ENCODE measurements around the gene EHD4.

EHD4 gene

DNA sequence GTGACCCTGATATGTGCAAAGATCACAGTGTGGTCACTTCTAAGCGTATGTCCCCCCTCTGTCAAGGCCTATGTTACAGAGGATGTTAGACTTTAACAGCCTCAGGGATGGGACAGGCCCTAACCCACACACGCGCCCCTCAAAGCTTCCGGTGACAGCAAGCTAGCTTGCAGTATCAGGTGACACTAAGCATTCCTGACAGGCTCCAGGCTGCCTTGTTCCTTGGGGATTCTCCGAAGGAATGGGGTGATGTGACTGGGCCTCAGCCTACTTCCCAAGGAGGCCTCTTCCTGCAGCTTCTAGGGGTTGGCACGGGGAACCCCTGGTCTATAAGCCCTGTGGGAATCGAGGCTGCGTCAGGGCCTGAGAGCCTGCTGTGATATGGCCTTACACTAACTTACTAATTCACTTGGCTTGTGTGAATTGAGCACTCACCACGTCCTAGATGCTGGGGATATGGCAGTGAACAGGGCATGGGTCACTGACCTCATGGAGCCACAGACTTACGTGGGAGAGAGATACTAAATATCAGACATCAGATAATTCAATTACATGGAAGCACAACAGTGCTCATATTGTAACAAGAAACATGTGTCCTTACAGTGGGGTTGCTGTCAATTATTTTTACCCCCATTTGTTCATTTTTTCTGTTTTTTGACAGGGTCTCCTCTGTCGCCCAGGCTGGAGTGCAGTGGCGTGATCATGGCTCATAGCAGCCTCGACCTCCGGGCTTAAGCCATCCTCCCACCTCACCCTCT is 67.1 kb downstream of the EHD4 start:
- no peak overlapping the region for H3K4me3 ChIP-seq (ENCODE audit: low read length)
- TF ChIP-seq, protein P1, sequence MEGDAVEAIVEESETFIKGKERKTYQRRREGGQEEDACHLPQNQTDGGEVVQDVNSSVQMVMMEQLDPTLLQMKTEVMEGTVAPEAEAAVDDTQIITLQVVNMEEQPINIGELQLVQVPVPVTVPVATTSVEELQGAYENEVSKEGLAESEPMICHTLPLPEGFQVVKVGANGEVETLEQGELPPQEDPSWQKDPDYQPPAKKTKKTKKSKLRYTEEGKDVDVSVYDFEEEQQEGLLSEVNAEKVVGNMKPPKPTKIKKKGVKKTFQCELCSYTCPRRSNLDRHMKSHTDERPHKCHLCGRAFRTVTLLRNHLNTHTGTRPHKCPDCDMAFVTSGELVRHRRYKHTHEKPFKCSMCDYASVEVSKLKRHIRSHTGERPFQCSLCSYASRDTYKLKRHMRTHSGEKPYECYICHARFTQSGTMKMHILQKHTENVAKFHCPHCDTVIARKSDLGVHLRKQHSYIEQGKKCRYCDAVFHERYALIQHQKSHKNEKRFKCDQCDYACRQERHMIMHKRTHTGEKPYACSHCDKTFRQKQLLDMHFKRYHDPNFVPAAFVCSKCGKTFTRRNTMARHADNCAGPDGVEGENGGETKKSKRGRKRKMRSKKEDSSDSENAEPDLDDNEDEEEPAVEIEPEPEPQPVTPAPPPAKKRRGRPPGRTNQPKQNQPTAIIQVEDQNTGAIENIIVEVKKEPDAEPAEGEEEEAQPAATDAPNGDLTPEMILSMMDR (conservative IDR thresholded peaks at IDR 0.05; ENCODE audit: low read depth, low read length): no peak
- DNase-seq (ENCODE audit: low read depth): no peak

DNA sequence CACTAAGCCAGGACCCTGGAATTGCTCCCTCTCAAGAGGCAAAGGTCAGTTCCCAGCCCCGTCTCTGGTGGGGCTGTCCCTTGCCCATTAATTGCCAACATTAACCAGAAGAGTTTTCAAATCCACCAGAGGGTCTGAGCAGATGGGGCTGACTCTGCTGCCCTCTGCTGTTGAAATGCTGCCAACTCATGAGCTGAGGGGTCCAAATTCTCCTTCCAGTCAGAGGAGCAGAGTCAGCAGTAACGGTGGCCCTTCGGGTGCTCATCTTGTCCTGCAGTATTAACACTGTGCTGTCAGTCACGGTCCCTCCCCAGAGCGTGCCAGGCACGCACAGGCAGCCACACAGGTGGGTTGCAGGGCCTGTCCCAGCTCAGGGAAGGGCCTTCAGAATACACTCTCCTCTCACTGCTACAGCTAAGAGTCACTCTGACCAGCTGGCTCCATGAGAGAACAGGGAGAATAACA is 67.8 kb downstream of the EHD4 start:
- TF ChIP-seq, protein P1 (conservative IDR thresholded peaks at IDR 0.05; ENCODE audit: low read depth, low read length): peak; percentile 89
- no peak for DNase-seq (ENCODE audit: low read depth)

DNA sequence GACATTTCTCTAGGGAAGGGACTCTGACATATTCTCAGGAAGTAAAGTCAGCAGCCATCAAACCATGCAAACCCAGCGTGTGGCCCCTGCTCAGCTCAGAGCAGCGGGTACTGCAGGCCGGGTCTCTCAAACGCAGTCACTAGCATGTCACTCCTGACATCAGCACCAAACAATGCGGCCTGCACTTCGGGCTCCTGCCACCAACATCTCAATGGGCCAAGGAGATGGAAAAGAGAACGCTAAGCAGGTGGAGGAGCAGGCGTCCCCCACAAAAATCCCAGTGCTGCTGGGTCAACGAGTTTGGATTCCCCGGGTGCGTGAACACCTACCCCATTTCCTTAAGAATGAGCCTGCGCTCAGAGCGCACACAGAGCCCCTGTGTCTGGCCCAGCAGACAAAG is 68.6 kb downstream of the EHD4 start:
- TF ChIP-seq, protein P1 (conservative IDR thresholded peaks at IDR 0.05; ENCODE audit: low read depth, low read length): no peak
- no peak for DNase-seq (ENCODE audit: low read depth)
- no peak overlapping the region for H3K4me3 ChIP-seq (ENCODE audit: low read length)

More for the DNA sequence above, 67.8 kb downstream of the EHD4 start:
- no peak overlapping the region for H3K4me3 ChIP-seq (ENCODE audit: low read length)

DNA sequence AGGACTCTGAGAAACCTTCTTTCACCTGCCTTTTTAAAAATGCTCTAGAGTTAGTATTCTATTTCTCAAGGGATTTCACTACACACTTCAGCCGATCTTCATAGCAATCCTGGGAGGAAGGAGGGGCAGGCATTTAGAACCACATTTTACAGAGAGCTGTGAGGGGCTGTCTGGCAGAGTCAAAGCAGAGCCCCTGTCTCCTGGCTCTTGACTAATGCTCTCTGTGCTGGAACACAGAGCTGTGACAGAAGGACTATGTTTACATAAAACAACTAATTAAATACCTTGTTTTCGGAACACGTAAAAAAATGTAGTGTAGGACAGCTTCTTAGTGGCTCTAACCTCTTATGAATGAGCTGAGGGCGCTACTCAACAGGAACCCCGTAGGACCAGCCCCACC is 70.9 kb downstream of the EHD4 start:
- TF ChIP-seq, protein P1 (conservative IDR thresholded peaks at IDR 0.05; ENCODE audit: low read depth, low read length): no peak
- no peak overlapping the region for H3K4me3 ChIP-seq (ENCODE audit: low read length)
- DNase-seq (ENCODE audit: low read depth): no peak

DNA sequence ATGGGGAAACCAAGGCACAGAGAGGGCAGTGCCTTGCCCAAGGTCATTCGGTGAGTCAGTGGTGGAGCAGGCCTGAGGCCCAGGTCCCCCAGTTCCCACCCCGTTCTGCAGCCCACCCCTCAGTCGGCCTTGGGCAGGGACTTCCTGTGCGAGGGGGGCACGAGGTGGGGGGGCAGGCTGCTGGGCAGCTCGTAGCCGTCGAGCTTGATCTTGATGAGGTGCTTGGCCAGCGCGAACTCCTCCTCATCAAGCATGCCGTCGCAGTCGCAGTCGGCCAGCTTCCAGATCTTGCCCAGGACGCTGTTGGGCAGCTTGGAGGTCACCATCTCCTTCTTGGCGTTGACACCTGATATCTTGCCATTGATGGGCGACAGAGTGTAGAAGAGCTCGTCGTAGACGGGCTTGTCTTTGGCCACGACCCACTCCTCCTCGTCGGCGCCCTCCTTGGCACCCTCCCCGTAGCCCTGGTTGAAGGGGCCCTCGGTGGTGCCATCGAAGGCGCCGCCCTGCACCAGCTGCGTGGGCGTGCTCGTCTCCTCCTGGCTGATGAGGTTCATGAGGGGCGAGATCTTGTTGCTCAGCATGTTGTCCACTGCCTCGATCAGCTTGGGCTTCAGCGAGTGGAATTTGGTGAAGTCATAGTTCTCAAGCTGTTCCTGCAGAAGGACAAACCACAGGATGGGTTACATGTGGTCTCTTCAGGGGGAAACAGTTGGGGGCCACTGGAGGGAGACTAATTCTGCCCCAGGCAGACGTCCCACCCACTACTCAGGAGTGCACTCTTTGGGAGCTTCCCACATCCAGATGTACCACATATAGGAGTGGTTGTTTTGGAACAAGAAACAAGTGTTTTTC is 71.6 kb downstream of the EHD4 start:
- TF ChIP-seq, protein P1 (conservative IDR thresholded peaks at IDR 0.05; ENCODE audit: low read depth, low read length): no peak
- no peak for DNase-seq (ENCODE audit: low read depth)
- H3K4me3 ChIP-seq (ENCODE audit: low read length): no peak overlapping the region

DNA sequence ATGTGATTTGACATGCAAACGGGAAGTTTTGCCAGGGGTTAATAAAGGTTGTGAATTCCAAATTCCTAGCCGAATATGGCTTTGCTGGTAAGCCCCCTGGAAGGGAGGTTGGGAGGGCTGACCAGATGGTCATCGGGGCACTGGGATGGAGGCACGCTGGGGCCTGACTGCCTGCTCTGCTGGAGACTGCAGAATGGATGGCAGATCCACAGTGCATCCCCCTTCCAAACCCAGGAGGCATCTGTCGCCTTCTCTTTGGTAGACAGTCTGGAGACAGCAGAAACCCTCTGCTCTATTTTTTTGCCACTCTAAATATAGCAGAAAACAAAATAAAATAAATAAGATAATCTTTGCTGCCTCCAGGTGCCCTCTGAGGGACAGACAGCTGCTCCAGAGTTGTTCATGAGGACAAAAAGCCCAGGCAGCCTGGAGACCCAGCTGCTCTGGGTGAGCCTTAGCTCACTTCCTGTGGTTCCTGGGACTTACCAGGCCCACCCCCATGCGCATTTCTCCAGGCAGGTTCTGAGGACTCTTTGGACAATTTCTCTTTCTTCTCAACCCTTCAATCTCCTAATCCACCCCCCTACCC is 72.4 kb downstream of the EHD4 start:
- no peak for DNase-seq (ENCODE audit: low read depth)
- no peak overlapping the region for H3K4me3 ChIP-seq (ENCODE audit: low read length)
- TF ChIP-seq, protein P1 (conservative IDR thresholded peaks at IDR 0.05; ENCODE audit: low read depth, low read length): no peak
